ENCODE data around the gene FEZ2. TPM values are rescaled to one million over a fixed set of nuclear protein-coding genes. Genes with fewer than 3 reads are reported as not detected.

Gene FEZ2
- total RNA-seq, 2 donors from 2014 or later = 45.3 to 54.4 TPM

- intact Hi-C loops (cut with DNase I, micrococcal nuclease) = no loop called here
- DNase-seq (no peak), ATAC-seq (peak; percentile 17)
Observed at GRCh38 chr2:36511858-36512603, 85.9 kb downstream of the FEZ2 start.

- intact Hi-C loops (cut with DNase I, micrococcal nuclease) = loop anchor here in 1 of 2 donors (5.0 kb wide), 1 partner anchor 157 kb away; no protein-coding TSS in a partner anchor
- DNase-seq (no peak), ATAC-seq (no peak)
Observed at GRCh38 chr2:36509075-36509474, 88.9 kb downstream of the FEZ2 start.

- DNase-seq (peak; percentile 36 to 49), ATAC-seq (peak; percentile 89)
- intact Hi-C loops (cut with DNase I, micrococcal nuclease) = loop anchor here in 1 of 2 donors (5.0 kb wide), 1 partner anchor 155 kb away; no protein-coding TSS in a partner anchor
Observed at GRCh38 chr2:36507408-36507812, 90.6 kb downstream of the FEZ2 start.

Other genes starting within 250 kb of the FEZ2 start
- 100 to 1,000 TPM in 1 of 2 donors, 10 to 100 TPM in 1; 67.7 to 105 TPM for gene CRIM1, start 242.4 kb downstream of the FEZ2 start, total RNA-seq
- gene VIT, start 98.5 kb upstream of the FEZ2 start, total RNA-seq = 1 to 10 TPM in 1 of 2 donors, under 1 TPM in 1; 0.50 to 1.3 TPM